Measurements from ENCODE around the gene KIF22. TPM values are rescaled to one million over a fixed set of nuclear protein-coding genes. Genes with fewer than 3 reads are reported as not detected.

KIF22 gene
- total and polyA plus RNA-seq, 10 donors: 26.6 to 59.2 (median 39.0) TPM

- peak; percentile 72 to 80 (median 74) for TF ChIP-seq POLR2AphosphoS5 (IDR thresholded peaks at IDR 0.05)
- TF ChIP-seq POLR2A (IDR thresholded peaks at IDR 0.05): no peak
- intact Hi-C loops (cut with DNase I; ENCODE audit: low total_unique reads): no loop called here
Observed at GRCh38 chr16:29840240-29840639, 49.7 kb downstream of the KIF22 start.

GRCh38 chr16:29841631-29842030, 51.1 kb downstream of the KIF22 start:
- intact Hi-C loops (cut with DNase I; ENCODE audit: low total_unique reads): no loop called here
- DNase-seq: no peak
- H3K27ac ChIP-seq: no peak overlapping the region

More at GRCh38 chr16:29840240-29840639, 49.7 kb downstream of the KIF22 start:
- Histone ChIP-seq H3K9me3 (no peaks in the 10 kb centered on the region), H3K27me3 (replicated peaks in 1 of 7) (no peaks in the 10 kb centered on the region), H3K36me3 (peaks cover 0 to 100% (median 92%) of the 10 kb centered on the region in 6 donors), H3K27ac (peak overlapping the region in 4 of 8 donors; percentile 14 to 67 (median 32)), H3K4me1 (peaks cover 0 to 17% (median 6%) of the 10 kb centered on the region in 6 donors), H3K4me3 (no peak overlapping the region)
- 76 to 87% (median 76%) methylated on average over 9 to 10 of the region's 10 CpGs for WGBS, 5 donors
- DNase-seq: no peak

GRCh38 chr16:29842732-29843346, 52.3 kb downstream of the KIF22 start:
- H3K9me3 ChIP-seq: no peaks in the 10 kb centered on the region
- intact Hi-C loops (cut with DNase I; ENCODE audit: low total_unique reads): no loop called here
- H3K4me3 ChIP-seq: no peak overlapping the region
- 95 to 97% (median 96%) methylated on average over 9 of the region's 9 CpGs for whole genome bisulfite sequencing, 5 donors
- peaks cover 0 to 17% (median 6%) of the 10 kb centered on the region in 6 donors for H3K4me1 ChIP-seq
- no peak overlapping the region for H3K27ac ChIP-seq
- DNase-seq: no peak
- H3K36me3 ChIP-seq: peaks cover 0 to 100% (median 93%) of the 10 kb centered on the region in 6 donors
- TF ChIP-seq POLR2AphosphoS5 (IDR thresholded peaks at IDR 0.05) (peak in 1 of 3 donors; percentile 34), POLR2A (IDR thresholded peaks at IDR 0.05) (no peak)
- no peaks in the 10 kb centered on the region for H3K27me3 ChIP-seq (replicated peaks in 1 of 7)

More at GRCh38 chr16:29841631-29842030, 51.1 kb downstream of the KIF22 start:
- Histone ChIP-seq H3K27me3 (replicated peaks in 1 of 7) (no peaks in the 10 kb centered on the region), H3K4me1 (peaks cover 0 to 17% (median 6%) of the 10 kb centered on the region in 6 donors), H3K36me3 (peaks cover 0 to 100% (median 93%) of the 10 kb centered on the region in 6 donors), H3K9me3 (no peaks in the 10 kb centered on the region), H3K4me3 (no peak overlapping the region)
- TF ChIP-seq POLR2AphosphoS5 (IDR thresholded peaks at IDR 0.05) (peak in 1 of 3 donors; percentile 71), CTCF (IDR thresholded peaks at IDR 0.05 in 8 of 11, conservative IDR thresholded peaks at IDR 0.05 in 3 of 11) (no peak)
- WGBS, 5 donors: 92 to 97% (median 94%) methylated on average over 11 to 23 of the region's 23 CpGs

- Histone ChIP-seq H3K9me3 (no peaks in the 10 kb centered on the region), H3K27me3 (replicated peaks in 1 of 7) (no peaks in the 10 kb centered on the region), H3K27ac (no peak overlapping the region), H3K4me3 (no peak overlapping the region), H3K36me3 (peaks cover 0 to 100% (median 86%) of the 10 kb centered on the region in 6 donors), H3K4me1 (peaks cover 0 to 21% (median 13%) of the 10 kb centered on the region in 6 donors)
- WGBS, 5 donors: 90 to 95% (median 93%) methylated on average over 5 to 8 of the region's 8 CpGs
- DNase-seq: no peak
- TF ChIP-seq CTCF (IDR thresholded peaks at IDR 0.05 in 8 of 11, conservative IDR thresholded peaks at IDR 0.05 in 3 of 11): no peak
- TF ChIP-seq POLR2A (IDR thresholded peaks at IDR 0.05): no peak
- no peak for TF ChIP-seq POLR2AphosphoS5 (IDR thresholded peaks at IDR 0.05)
- intact Hi-C loops (cut with DNase I; ENCODE audit: low total_unique reads): no loop called here
Observed at GRCh38 chr16:29843931-29844330, 53.4 kb downstream of the KIF22 start.

- Histone ChIP-seq H3K9me3 (no peaks in the 10 kb centered on the region), H3K36me3 (peaks cover 0 to 100% (median 78%) of the 10 kb centered on the region in 6 donors), H3K4me1 (peaks cover 0 to 19% (median 13%) of the 10 kb centered on the region in 6 donors), H3K4me3 (no peak overlapping the region), H3K27me3 (replicated peaks in 1 of 7) (no peaks in the 10 kb centered on the region), H3K27ac (no peak overlapping the region)
- WGBS, 5 donors: 90 to 97% (median 94%) methylated on average over 18 to 28 of the region's 28 CpGs
- no peak for DNase-seq
- intact Hi-C loops (cut with DNase I; ENCODE audit: low total_unique reads): no loop called here
- peak in 1 of 3 donors; percentile 61 for TF ChIP-seq POLR2AphosphoS5 (IDR thresholded peaks at IDR 0.05)
- TF ChIP-seq POLR2A (IDR thresholded peaks at IDR 0.05): no peak
- no peak for TF ChIP-seq CTCF (IDR thresholded peaks at IDR 0.05 in 8 of 11, conservative IDR thresholded peaks at IDR 0.05 in 3 of 11)
Observed at GRCh38 chr16:29844575-29845331, 54.2 kb downstream of the KIF22 start.

Data from spleen (tissue), 11 donors.